ENCODE results near the gene PLA2R1.
A peak's percentile ranks its signal among the peaks of the same experiment; 100 is the strongest.
"Not testable (repeated sequence)": the region's sequence is repeated elsewhere in the genome, so short reads cannot be mapped to it uniquely, and the experiment has no call there.

Gene PLA2R1

DNA sequence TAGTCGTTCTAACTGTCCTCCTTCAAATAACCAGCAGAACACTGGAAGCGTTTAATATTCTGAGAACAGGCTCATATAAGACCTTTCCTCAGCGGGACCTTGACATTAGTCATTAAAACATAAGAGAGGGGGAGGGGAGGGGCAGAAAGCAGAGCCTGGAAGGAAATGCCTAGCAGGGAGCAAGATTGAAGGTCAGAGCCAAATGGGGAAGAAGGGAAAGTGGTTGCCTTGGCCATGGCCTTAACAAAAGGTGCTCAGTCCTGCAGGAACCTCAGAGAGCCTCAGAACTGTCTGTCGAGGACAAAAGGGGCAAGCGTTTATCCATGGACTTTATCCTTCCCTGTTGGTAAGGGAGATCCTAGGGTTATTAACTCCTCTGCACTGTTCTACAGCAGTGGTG lies 856 bp upstream of the PLA2R1 start:
- DNase-seq, result no peak

DNA sequence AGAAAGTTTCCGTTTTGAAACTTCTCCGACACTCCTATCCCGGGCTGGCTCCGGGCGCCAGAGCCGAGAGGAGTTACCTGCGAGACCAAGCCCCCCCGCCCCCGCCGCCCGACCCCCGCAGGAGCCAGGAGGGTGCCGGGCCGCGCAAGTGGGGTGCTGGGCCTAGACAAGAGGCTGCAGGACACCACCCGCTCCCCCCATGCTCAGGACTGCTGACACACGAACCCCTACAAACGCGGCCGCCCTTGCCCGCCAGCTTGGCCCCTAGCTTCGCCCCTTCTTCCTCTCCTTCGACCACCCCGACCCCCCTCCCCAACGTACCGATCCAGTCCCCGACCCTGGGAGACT lies 497 bp downstream of the PLA2R1 start:
- no peak for DNase-seq

DNA sequence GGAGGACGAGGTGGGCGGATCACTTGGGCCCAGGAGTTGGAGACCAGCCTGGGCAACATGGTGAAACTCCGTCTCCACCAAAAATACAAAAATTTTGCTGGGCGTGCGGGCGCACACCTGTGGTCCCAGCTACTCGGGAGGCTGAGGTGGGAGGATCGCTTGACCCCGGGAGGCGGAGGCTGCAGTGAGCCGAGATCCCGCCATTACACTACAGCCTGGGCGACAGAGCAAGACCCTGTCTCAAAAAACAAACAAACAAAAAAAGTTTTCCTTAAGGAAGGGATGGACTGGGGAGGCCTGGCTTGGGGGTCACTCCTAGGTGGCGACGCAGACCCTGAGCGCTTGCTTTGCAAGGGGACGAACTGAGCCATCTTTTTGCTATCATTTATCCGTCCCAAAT lies 882 bp downstream of the PLA2R1 start:
- no peak for DNase-seq

DNA sequence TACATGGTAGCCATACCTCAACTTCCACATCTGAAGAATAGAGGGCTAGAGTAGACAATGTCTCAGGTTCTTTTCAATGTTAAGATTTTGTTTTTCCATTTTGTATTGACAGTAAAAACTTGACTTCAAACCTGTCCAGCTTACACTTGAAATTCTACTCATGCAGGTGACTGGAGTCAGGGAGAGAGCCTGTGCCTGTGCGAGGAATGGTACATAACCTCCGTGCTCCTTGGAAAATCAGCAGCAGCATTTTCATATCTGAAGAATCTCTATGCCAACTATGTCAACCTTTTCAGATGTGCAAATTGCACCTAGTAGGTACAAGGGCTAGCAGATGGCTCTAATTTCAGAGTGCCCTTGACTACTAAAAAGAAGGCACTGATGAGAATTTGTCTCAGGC lies 2.1 kb downstream of the PLA2R1 start:
- no peak for DNase-seq

DNA sequence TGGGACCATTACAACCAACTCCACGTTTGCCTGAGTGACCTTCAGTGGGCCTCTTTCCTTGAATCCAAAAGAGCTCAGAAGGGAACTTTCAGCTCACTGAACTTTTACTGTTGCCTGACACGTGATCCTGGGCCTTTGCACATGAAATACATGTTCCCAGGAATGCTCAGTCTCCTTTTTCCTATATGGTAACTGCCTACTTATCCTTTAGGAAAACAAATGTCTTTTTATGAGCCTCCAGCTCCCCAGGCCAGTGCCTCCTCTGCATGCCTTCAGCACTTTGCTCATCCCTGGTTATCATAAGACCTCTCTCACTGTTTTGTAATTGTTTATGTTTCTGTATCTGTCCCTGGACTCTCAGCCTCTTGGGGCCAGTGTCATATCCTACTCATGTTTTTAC lies 5.1 kb downstream of the PLA2R1 start:
- DNase-seq, result no peak

DNA sequence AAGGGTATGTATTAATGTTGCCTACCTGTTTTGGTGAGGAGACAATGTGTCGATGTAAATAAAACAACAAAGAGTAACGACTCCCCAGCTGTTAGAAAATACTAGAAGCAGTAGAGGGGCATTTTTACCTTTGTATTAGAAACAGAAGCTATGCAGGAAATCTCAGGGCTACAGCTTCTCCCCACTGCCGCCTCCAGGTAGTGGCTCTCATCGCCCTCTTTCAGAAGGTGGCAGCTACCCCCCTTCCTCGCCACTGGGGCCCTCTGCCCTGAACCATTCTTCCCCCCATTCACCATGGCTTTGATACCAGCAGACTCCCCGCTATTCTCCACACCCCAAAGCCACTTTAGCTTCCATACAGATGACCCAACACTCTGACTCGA lies 6.7 kb downstream of the PLA2R1 start:
- no peak for DNase-seq

DNA sequence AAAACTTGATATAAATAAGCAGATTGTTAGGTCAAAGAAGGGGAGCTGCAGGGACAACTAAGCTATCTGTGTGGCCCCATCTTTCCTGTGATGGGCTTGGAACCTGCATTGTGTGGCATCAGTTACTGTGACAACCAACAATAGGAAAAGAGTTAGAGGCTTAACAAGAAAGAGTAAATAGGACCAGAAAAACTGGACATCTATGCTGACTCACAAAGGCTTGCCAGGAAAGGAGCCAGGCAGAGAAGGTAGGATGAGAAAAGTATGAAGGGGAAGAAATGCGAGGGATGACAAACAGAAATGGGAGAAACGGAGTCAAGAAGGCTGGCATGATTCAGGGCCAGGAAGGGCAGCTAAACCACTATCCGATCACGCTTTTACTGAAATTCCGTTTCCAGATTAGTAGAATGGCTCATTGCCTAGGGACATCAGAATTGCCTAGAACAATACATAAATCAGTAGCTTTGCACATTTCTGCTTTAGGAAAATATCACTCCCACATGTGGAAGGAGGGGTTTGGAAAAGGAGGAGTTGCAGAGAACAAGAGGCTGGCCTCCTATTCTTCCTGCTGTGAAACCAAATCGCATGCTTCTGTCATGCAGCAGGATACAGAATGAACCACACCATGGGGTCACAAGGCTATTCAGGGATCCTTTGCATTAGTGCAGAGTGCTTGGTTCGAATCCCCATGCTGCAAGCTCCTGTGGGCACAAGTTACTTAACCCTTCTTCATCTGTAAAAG lies 7.3 kb downstream of the PLA2R1 start:
- no peak for DNase-seq

DNA sequence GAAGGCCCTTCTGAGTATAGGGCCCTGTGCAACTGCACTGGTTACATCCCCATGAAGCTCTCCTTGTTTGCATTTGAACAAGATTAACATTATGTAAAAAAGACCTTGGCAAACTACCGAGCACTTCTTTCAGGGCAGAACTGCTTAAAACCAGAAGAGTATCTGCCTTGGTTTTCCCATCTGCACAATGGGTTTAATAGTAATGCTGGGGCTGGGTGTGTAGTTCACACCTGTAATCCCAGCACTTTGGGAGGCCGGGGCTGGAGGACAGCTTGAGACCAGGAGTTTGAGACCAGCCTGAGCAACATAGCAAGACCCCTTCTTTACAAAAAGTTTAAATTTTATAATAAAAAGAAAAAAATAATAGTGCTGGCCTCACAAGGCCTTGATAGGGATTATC lies 8.5 kb downstream of the PLA2R1 start:
- no peak for DNase-seq

DNA sequence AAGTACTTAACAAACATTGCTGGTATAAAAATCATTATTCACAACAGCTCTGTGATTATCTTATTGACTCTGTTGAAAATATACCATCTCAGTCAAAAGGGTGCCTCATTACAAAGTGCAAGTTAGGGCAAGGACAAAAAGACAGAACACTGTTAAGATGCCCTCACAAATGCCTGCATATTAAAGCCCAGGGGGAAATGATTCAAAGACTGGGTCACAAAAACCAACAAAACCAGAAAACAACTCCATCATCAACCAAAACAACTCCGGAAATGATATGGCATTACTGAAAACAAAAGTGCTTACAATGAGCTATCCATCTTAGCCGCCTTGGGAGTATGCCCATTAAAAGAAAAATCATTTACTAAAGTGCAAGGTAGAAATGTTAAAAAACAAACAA lies 9.9 kb downstream of the PLA2R1 start:
- no peak for DNase-seq

DNA sequence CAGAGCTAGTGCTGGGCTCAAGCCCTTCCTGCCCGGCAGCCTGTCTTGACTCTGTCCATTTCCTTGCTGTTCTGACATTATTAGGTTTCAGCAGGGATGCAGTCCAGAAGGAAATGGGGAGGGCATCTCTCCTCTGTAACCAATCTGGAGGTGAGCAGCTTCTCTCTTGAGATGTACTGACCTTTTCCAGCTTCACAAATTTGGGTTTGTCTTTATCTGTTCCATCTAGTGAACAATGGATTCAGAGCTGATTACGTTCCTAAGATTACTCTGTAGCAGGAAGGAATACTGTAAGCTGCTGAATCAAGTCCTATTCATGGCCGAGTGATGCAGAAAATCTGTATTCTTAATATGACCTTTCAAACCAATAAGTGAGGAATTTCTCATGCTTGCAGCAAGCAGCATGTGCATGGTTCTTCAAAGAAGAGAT lies 11.0 kb downstream of the PLA2R1 start:
- DNase-seq, result peak; percentile 36

DNA sequence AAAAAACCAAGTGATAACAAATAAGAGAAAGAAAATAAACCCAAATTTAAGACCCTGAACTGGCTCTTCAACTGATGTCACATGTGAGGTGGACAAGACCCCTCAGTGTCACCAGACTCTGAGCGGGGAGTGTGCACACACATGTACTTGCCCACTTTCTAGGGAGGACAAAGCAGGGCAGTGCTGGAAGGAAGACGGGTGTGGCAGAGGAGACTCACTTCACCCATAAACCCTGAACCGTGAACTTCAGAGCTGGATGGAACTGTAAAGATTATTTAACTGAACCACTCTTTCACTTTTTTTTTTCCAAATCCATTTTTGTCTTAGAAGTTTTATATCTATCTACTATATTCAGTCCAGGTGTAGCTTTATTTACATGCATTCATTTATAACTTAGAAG lies 12.3 kb downstream of the PLA2R1 start:
- DNase-seq, result no peak

DNA sequence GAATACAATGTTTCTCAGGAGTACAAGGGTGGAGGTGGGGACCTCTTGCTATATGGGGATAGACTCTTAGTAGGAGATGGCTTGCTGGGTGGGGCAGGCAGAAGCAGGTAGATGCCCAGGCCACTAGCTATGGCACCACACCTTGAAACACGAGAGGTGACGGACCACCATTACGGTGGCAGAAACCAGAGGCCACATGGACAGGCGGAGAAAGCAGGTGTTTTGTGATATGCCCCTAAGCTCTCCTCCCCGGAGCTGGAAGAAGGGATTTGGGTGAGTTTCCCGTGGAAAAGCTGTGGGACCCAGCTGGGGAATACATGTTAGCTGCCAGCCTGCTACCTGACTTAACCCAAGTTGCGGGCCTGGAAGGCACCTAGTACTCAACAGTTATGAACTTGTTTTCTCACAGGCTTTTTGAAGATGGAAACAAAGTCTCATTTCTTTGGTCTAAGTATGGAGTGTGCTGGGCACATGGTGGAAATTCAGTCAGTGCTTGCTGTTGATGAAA lies 16.7 kb downstream of the PLA2R1 start:
- DNase-seq, result no peak

DNA sequence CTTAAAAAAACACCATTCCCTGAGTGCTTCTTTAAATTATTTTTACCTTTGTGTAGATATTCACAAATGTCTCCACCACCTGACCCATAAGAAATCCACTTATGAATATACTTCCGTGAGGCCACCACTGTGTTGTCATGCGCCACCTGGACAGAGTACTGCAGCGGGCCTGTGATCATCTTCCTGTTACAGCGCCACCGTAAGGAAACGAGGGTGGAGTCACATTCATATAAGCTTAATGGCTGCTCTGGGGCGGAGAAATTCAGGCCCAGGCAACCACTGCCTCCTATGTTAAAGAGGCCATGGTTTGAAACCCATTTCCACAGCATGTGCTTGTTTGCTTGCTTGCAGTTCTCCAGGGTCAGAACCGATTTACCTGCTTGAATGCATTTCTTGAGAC lies 17.7 kb downstream of the PLA2R1 start:
- no peak for DNase-seq

DNA sequence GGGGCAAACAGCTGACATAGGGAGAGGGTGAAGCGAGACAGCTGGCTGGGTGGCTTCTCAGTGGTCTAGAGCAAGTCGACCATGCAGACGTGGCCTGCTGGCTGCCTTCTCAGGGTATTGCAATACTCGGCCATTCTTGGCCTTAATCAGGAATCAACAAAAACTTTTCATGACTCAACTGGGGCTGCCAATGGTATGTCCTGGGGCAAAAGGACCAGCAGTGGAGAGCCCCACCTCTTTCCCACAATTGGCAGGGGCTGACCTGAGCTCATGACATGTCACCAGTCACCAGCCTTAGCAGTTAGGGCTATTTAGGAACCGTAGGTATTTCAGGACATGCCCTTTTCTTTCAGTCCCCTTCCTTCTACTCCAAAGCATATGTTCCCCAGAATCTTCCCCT lies 19.1 kb downstream of the PLA2R1 start:
- no peak for DNase-seq

DNA sequence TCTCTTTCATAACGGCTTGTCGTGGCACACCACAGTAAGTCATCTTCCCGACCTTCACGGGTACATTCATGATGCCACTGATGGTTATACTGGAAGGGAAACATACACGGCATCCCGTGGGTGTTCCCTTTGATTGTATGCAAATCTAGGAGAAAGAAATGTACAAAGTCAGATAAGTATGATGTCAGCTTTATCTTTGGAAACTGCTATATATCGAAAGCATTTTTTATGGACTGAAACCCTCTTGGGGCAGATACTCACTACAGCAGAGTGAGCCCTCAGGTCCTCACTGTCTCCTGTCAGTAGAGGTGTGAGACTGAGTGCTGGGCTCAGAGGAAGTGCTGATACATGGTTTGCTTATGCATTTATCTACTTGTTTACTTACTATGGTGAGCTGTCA lies 20.4 kb downstream of the PLA2R1 start:
- DNase-seq, result no peak

DNA sequence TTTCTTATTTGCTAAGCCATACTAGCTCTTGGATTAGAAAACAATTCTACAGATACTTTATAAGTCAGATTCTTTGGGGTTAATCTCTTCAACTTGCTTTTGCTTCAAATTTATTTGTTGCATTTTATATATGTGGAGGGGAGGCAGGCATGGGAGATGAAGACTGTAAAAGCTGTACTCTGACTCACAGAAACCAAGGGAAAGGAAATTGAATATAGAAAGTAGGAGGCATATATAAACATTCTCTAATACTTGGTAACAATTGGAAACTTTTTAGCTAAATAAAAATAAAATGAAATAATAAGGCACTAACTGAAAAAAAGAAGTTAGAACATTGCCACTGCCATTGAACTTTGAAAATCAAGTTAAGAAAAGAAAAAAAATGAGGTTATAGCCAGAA lies 21.3 kb downstream of the PLA2R1 start:
- DNase-seq, result no peak

DNA sequence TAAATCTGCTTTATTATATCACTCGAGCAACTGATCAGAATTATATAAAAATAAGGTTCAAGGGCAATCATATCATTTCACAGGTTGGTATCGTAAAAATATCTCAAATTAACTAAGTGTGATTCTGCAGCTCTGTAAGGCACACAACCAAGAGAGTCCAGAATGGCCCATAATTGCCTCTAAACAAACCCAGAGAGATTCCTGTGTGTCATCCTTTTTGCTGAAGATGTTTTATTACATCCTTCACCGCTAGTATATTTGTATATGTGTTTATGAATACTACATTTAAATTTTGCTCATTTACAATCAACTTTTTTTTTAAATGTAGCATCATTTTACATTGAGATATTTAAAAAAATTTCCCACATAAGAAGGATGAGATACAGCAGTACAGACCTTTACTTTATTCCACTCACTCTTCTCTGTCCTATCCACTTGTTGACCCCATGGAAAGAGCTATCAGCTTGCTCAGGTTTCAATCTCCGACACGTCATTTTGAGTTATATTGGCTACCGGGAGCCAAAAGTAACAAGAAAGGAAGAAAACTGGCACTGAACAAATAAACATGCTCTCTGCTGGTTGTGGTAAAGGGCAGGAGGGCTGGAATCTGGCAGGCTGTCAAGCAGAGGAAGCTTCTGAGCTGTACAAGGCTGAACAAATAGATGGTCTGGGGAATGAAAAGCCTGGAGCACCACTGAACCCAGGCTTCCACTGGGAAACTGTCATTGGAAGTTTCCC lies 23.1 kb downstream of the PLA2R1 start:
- no peak for DNase-seq

DNA sequence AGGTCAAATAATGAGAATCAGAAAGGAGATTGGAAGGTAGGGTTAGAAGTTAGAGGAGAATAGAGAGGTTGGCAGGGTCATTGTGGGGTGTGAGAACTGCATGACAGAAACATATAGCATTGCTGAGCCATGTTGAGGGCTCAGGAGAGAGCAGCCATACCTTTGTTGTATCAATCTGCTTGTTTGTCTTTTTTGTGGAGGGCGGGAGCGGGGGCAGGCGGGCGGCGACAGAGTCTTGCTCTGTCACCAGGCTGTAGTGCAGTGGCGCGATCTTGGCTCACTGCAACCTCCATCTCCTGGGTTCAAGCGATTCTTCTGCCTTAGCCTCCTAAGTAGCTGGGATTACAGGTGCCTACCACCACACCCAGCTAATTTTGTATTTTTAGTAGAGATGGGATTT lies 23.8 kb downstream of the PLA2R1 start:
- not testable (repeated sequence) for DNase-seq

DNA sequence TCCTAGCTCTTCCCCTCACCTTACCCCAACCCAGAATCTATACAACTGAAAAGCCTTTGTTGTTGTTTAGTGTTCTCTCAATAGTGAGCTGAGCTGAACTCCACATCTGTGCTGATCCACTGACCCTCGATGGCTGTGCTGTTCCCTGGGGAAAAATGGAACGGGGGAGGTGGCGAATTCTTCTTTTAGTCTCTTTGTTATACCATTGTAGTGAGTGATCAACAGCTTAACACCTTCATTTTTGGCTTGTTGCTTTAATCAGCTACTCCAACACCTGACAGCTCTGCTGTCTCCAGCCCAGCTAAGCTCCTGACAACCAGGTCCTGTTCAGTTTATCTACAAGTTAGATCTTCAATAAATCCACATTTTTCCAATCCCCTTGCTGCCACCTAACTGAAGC lies 25.7 kb downstream of the PLA2R1 start:
- no peak for DNase-seq

DNA sequence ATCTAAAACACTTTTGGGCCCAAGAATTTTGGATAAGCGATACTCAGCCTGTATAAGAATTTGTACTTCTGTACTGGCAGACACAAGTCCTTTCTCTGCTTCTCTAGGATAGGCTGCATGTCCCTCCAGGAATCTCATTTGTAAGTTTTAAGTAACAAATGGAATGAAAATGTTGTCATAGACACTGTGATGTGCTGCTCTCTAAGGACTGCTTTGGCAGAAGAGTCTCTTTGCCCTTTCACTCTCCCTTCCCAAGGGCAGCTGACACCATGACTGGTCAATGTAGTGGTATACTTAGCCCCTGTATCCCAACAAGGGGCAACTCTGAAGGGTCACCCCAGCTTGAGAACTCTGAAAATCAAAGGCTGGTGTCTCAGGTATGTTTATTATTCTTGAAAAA lies 27.3 kb downstream of the PLA2R1 start:
- no peak for DNase-seq

DNA sequence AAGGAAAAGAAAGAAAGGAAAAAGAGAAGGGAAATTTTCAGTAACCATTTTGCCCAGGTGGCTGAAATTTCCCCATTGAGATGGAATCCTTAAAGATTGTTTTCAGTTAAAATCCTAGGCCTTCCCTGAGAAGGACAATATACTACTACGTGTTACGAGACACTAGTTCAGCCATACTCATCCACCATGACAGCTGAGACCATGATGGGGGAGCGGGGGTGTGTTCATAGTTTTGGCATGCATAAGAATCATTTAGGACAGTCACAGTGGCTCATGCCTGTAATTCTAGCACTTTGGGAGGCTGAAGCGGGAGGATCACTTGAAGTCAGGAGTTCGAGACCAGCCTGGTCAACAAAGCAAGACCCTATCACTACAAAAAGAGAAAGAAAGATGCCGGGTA lies 28.0 kb downstream of the PLA2R1 start:
- no peak for DNase-seq

DNA sequence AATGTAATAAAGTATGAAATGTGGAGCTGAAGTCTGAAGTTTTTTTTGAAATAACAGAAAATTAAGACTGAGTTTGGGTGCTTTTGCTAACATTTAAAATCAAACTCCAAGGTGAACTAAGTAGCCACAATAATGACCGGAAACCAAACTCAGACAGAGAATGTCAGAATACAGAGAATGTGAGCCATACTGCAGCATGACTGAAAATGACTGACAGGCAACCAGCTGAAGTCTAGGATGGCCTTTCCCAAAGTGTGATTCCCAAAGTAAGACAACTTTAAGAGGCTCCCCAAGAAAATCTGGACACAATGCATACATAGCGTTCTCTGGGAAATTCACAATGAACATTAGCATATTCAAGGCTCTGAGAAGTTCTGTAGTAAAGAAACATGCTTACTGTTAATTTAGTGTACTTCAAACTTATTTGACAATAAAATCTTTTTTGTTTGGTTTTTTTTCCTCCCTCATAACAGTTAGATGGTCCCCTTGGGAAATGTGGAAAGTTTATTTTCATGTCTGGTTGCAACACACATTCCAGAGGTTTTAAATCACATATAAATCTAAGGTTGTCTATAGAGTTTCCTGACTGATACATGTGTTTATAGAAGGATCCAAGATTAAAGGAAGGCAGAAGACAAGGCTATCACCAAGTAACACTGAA lies 28.6 kb downstream of the PLA2R1 start:
- DNase-seq, result no peak

DNA sequence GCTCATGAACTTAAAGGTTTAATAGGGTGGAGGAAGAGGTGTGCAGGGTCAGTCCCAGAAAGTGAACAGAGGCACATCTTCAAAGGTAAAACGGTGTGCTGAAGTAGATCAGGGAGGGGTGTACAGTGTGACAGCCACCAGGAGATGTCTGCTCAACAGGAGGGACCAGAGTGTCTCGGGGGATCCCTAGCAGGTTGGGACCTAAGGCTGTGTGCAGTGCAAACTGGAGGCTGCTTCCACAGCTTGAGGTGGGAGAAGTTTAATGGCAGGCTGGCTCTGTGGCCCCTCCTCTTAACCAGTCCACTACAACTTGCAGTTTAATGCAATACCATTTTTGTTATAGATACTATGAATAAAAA lies 33.2 kb downstream of the PLA2R1 start:
- DNase-seq, result no peak

Data from retina (tissue), 1 donor.